GM20431 (cell line): ENCODE data around the gene INPP4B.

Experiments
- in situ Hi-C: fragments of 300-500 bp; cut with MseI, MboI; formaldehyde crosslinking; loops from one replicate; pipeline ENCODE4 v1.15.0; 2020; ENCODE audit warnings: low sequenced_read_pairs; ENCODE audit not compliant: unreplicated experiment

Gene INPP4B

DNA sequence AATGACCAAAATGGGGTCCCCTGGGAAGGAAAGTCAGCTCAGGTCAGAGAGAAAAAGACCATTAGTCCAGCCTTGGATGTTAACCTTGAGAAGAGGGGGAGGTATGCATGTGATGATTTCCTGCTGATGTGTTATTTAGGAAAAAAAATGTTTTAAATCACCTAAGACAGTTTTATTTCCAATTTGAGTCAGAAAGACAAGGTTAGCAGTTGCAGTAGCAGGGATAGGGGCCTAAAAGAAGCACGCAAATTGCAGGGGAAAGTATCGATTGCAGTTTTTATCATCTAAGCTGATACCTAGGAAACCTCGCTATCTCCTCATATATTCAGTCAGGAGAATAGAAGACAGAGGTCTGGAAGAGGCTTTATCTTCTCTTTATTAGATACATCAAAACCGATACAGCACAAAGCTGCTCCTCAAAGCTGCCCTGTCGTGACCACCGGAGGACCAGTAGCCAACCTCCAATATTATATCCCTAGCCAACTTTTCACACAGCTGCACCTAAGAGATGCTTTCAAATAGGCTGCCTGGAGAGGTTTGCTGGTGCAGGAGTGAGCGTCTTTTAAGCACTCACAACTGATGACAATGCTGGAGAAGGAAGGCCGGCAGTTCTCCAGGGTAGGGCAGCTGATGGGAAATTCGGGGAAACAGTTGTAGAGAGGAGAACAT lies 289.4 kb downstream of the INPP4B start:
- in situ Hi-C loops: no loop called here

DNA sequence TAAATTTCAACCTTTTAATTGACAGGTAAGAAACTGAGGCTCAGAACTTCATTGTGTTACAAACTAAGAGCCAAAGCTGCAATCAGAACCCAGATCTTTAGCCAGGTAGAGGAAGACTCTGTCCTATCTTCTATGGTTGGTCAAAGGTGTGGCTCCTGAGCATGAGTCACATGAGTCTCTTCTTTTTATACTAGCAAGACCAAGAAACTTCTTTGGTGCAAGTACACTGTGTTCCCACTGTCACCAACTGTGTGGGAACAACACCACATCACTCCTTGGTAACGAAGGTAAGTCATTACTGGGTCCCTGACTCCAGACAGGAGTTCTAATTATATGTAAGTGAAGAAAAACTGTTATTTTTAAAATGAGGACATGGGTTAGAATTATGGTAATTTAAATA lies 290.1 kb downstream of the INPP4B start:
- in situ Hi-C loops: no loop called here

DNA sequence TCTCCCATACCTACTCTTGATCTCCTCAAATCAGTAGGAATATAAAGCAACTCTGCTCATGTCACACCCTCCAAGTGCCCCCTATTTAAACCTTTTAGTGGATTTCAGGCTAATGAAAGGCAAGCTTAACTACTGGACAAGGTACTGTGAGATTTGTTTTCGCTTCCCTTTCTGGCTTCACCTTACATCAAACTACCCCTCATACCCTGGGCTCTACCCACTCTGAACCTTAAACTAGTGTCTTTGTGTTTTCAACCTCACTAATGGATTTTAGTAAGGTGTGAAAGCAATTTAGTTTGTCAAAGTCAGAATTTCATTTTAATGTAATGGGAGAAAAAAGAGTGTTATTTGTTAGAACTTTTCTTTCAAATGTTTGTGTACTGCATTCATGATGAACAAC lies 291.7 kb downstream of the INPP4B start:
- in situ Hi-C loops: no loop called here

DNA sequence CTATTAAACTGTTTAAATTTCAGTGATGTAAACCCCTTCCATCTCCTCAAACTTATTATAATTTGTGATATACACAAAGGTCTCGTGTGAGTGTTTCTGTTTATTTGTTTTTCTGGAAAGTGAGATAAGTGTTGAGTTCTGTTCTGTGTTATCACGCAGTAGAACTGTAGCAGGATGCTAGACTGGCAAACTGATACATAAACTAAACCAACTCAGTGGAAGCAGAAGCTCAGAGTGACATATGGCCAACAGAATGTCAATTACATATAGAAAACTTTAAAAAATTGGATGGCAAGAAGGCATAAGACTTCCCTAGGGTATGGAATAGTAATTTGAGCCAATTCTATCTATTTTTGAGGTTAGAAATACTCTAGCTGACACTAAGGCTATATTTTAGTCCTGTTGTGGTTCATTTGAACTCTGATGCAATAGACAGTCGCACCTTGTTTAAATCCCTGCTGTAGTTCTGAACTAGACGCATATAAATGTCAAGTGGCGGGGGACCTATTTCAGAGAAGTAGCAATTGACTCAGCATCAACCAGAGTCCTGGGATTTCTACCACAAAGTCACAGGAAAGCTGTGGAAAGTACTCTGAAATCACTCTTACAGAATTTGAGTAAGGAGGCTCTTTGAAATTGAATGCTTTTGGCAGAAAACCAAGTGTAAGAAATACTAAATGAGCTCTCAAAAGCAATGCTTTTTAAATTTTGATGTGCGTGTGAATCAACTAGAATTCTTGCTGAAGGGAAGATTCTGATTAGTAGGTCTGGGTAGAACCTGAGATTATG lies 294.4 kb downstream of the INPP4B start:
- in situ Hi-C loops: no loop called here

DNA sequence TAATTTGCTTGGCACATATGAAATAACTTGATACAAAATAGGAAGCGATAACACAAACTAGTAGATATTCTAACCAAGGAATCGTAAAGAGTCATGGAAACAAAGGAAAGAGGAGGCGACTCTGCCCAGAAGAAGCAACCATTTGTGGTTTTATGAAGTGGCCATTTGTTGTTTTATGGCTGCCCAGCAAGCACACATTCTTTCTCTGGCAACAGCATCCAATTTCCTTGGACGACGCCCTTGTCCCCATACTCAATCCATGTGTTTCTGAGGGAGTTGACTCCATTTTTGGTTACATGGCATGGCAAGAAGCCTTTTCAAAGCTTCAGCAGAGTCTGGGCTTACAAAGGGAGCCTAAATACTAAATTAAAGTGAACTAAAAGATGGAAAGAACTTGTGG lies 295.1 kb downstream of the INPP4B start:
- in situ Hi-C loops: no loop called here

DNA sequence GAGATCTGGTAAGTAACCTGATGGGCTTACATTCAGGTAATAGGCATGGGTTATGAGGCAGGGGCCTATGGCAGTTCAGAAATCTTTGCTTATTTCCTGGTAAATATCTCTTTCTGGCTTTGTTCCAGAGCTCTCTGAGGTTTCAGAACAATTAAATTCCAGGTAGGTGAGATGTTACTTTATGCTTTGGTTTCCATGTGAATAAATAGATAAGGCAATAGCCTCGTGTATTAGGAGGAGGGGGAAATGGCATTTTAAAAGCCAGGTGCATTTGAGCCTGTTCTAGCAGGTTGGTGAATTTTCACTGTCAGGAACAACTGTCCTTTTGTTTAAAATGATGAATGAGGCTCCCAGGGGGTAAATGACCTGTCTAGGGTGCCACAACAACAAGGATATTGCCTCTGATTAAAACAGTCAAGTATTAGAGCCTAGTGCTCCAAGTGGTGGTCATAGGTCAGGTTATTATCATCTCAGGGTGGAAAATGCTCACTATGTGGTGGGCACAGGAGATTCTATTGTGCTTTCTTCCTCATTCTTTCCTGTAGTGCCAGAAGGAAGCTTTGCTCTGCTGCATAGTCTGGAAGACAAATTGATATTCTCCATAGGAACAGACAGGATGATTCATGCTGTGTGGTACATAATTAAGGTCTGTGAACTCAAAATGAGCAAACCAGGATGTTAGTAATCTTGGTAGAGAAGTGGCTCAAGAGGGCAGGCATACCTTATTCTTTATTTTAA lies 296.2 kb downstream of the INPP4B start:
- in situ Hi-C loops: no loop called here

DNA sequence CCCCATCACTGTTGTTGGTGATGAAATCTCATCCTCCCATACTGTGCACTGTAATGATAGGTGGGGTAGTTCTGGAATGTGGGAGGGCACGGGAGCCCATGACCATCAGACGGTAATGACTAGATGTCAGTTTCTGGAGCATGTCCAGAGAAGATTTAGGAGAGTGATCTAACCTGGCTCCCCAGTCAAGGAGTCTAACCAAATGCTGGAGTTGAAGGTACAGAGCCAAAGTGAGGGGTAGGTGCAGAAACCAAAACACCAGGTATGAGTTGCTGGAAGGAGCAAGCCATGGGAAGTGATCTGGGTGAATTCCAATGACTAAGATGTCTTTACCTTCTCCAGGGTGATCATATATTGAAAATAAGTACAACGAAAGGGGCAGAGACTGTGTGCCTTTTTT lies 296.9 kb downstream of the INPP4B start:
- in situ Hi-C loops: no loop called here

DNA sequence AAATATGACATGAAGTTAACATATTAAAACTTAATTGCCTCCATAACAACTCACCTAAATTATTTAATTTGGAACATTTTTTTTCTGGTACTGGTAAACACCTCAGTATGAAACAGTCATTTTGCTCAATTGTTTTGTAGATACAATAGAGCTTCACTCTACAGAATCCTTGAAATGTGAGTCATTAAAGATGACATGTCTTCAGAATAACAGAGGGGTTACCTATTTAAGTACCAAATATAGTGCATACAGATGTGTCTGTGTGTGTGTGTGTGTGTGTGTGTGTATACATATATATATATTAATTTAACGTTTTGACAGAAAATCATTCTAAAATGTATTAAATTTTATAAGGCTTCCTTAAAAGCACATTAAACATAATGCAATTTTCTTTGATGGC lies 297.6 kb downstream of the INPP4B start:
- in situ Hi-C loops: no loop called here

DNA sequence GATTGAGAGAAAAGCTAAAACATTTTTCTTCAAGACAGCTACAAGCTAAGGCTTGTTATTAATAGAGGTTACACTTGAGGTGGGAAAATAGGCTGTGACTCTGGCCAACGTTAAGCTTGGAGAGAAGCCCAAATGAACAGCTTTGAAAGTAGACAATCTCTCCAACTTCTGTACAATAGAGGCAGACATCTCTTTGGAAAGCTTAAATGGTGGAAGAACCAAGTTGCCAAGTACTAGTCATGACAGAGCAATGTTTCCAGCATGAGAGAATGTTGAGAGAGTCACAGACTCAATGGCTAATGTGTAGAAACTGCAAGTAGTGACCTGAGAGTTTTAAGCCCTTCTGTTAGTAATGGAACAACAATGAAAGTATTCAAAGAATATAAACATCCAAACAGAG lies 298.1 kb downstream of the INPP4B start:
- in situ Hi-C loops: no loop called here

DNA sequence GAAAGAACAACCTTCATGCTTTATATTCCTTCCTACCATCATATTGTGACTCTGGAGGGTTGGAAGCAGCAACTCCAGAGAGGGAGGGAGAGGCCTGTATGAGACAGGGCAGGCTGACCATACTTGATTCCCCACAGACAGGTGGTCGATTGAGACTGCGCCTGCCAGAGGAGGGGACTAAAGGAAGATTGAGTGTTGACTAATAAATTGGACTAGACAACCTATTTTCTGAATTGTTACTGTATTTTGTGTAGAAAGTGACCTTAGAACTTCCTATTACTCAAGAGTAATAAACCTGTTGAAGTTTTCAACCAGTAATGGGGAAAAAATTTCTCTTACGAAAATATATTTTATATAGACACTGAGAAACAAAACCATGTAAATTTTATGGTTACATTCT lies 301.5 kb downstream of the INPP4B start:
- in situ Hi-C loops: no loop called here

DNA sequence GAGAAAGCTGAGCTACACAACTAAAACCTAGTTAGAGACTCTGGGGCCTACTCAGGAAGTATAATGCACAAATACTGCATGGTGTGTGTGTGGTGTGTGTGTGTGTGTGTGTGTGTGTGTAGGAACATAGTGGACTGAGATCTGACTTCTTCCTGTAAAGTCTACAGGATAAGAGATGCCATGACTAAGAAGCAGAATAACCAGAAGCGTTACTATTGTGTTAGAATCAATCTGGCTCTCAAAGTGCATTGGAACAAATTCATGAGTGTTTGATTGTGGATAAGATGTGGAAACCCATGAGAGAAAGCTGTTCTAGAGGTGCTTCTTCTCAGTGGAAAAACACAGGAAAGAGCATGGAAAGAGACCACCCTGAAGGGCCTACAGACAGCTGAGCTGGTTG lies 302.1 kb downstream of the INPP4B start:
- in situ Hi-C loops: no loop called here

DNA sequence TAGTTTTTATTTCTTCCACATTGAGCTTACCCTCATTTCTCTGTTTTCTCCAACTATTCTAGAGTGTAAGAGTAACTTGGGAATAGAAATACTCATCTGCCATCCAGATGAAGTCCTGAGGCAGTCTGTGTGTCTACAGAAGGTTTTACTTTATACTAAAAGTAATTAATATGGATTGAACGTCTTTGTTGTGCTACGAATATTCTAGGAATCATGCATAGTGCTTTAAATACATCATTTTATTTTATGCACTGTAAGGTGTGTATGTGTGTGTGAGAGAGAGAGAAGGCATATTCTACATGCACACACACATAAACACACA lies 305.7 kb downstream of the INPP4B start:
- in situ Hi-C loops: no loop called here

DNA sequence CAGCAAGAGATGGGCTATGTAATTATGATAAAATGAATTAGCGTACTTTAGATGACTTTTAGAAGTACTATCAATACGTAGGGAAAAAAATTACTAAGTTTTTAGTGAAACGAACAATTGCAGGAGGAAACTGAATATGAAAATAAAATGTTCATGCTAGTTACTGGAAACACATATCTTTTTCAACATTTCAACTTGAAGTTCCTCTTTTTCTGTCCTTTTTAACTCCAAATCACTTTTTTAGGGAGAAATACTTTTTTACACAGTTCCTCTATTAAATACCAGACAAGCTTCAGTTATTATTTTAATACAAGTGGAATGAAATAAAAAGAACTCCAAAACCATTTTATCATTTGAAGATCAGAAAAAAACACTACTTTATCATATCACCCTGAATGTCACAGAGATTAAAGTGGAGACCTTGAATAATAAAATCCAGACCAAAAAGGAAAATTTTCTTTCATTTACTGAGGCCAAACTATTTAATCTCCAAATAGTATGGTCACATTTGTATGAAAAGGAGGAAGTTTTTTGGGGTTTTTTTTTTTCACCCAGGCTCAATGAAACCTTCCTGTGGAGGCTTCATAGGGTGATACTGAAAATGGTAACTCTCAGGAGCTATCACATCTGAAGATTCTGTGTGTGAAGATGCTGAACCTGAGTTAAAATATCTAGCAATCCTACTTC lies 306.2 kb downstream of the INPP4B start:
- in situ Hi-C loops: no loop called here

DNA sequence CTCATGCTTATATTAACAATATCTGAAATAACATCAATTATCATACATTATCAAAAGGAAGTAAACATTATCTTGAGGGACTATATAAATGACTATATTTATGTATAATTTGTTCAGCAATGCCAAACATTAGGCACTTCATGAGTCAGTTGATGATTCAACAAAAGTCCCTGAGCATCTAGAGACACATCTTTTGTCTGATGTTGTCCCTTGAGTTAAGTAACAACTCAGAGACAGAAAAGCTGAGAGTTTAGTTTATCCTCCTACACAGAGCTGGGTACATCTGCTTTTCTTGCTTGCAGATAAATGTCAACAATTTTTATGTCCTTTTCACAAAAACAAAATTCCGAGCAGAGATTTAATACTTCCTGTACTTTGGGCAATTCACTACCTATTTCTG lies 311.1 kb downstream of the INPP4B start:
- in situ Hi-C loops: no loop called here

DNA sequence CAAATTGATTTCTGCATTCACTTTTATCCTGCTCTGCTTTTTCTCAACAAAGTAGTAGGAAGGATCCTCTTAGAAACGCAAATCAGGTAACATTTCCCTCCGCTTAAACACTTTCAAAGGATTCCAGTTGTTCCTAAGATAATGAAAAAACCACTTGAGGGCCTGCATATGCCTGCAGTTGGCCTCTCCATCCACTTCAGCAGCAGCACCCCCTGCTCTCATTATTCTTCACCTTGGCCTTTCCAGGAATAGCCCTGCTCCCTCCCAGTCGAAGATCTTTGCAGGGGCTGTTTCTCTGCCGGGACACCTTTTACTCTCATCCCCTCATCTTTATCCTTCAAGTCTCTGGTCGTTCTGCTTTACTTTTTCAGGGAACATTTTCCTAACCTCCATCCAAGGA lies 314.0 kb downstream of the INPP4B start:
- in situ Hi-C loops: no loop called here

DNA sequence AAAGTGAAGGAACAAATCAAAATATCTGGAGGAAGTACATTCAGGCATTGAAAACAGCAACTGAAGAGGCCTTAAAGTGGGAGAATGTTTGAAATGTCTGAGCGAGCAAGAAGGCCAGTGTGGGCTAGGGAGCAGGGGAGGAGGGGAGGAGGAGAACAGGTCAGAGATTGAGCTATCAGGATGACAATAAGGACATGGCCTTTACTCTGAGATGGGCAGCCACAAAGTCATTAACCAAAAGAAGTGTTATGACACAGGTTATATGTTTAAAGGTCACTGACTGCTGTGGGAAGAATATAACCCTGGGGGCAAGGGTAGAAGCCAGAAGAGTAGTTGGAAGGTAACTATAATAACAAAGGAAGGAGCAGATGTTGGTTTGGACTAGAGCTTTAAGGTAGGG lies 315.4 kb downstream of the INPP4B start:
- in situ Hi-C loops: no loop called here

DNA sequence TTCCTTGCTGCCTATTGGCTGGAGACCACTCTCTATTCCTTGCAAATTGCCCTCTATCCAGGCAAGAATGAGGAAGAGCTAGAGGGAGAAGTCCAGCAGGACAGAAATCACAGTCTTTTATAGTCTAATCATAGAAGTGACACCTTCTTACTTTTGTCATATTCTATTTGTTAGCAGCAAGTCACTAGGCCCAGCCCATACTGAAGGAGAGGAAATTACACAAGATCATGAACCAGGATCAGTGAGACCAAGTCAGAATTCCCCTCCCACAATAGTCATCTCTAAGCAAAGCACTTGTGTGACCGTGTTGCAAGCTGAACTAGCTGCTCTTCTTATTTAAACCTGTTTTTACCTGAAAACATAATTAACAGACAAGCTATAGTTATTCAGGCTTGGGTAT lies 317.7 kb downstream of the INPP4B start:
- in situ Hi-C loops: no loop called here

DNA sequence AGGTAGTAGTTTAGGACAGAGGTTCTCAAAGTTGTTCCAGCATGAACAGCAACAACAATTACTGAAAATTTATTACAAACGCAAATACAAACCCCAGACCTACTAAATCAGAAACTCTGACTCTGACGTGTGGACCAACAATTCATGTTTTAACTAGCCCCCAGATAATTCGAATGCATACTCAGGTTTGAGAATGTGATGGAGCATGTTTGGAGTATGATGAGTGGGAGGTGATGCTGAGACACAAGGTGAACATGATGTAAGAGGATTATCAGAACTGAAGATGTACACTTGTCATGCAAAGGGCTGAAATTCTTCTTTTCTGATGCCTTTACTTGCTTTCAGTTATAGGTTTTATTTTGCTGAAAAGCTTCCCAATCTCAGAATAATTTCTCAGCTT lies 323.0 kb downstream of the INPP4B start:
- in situ Hi-C loops: no loop called here

DNA sequence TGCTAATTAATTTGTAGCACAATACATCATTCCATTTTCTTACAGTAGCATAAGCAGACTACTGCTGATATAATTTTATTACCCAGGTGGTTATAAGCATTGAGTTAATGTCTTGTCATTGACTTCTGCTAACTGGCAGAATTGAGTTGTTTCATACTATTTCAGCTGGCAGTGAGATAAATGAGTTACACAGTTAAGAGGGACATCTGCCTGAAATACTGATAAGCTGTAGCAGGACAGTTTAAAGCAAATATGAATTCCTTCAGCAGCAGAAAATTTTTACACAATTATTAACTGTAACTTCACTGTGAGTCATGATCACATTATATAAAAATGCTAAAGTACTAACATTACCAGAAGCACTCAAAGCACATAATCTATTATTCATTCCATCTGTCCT lies 326.8 kb downstream of the INPP4B start:
- in situ Hi-C loops: no loop called here

DNA sequence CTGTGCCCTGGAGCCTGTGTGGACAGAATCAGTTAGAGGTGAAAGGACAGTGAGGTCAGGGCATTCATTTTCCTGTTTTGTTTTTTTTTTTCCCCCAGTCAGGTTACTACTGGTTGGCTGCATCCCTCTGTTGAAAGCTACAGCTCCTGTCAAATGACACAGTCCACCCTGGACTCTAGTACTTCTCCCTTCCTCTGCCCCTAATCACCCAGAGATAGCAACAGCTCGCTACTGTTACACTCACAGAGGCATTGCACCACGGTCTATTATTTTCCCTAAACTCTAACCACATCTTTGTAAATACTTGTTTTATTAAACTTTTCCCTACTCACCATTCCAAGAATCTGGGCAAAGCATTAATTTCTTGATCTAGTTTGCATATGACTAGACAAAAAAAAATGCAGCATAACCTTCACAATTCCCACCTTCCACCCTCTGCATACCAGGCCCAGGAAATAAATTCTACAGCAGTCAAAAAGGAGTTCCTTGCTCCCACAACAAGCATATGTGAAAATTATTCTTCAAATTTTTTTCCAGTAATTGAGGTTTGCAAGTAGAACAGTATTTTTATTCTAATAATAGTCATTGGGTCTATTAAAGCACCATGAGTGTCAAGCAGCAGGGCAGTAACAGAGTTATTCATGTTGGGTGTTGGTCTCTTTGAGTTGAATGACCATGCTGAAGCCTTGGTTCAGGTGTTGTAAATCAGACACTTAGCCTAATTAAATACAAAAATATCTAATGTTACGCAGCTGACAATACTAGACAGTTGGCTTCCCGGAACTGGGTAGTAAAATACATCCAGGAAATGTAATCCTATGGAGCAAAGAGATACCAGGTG lies 329.2 kb downstream of the INPP4B start:
- in situ Hi-C loops: no loop called here
